Measurements from ENCODE around the gene RPUSD2. TPM values are rescaled to one million over a fixed set of nuclear protein-coding genes. Genes with fewer than 3 reads are reported as not detected.

The RPUSD2 gene
- total and polyA plus RNA-seq, 12 donors, result 7.4 to 14.8 (median 10.6) TPM

- no peak for DNase-seq
- WGBS, 2 donors, result 64 to 77% methylated on average over 2 of the region's 2 CpGs
- no peak for ATAC-seq
- Histone ChIP-seq H3K36me3 (peaks cover 0 to 13% (median 0%) of the 10 kb centered on the region in 9 donors), H3K27me3 (no peaks in the 10 kb centered on the region), H3K4me1 (peaks cover 0 to 5% (median 0%) of the 10 kb centered on the region in 9 donors), H3K4me3 (no peak overlapping the region), H3K27ac (no peak overlapping the region), H3K9me3 (no peaks in the 10 kb centered on the region)
- TF ChIP-seq CTCF (IDR thresholded peaks at IDR 0.05), result no peak
- intact Hi-C loops (cut with DNase I), result no loop called here
Observed at GRCh38 chr15:40618023-40618422, 48.9 kb downstream of the RPUSD2 start.

- peaks cover 0 to 5% (median 0%) of the 10 kb centered on the region in 9 donors for H3K4me1 ChIP-seq
- H3K27me3 ChIP-seq, result no peaks in the 10 kb centered on the region
- TF ChIP-seq CTCF (IDR thresholded peaks at IDR 0.05), result no peak
- intact Hi-C loops (cut with DNase I), result no loop called here
- peaks cover 0 to 13% (median 0%) of the 10 kb centered on the region in 9 donors for H3K36me3 ChIP-seq
- no peak overlapping the region for H3K4me3 ChIP-seq
- no peak overlapping the region for H3K27ac ChIP-seq
- no peaks in the 10 kb centered on the region for H3K9me3 ChIP-seq
- ATAC-seq (no peak), DNase-seq (no peak)
Observed at GRCh38 chr15:40618906-40619305, 49.8 kb downstream of the RPUSD2 start.

- H3K4me1 ChIP-seq, result no peaks in the 10 kb centered on the region
- WGBS, 2 donors, result 72 to 74% methylated on average over 2 of the region's 2 CpGs
- H3K27ac ChIP-seq, result no peak overlapping the region
- peaks cover 0 to 13% (median 0%) of the 10 kb centered on the region in 9 donors for H3K36me3 ChIP-seq
- no peak for TF ChIP-seq CTCF (IDR thresholded peaks at IDR 0.05)
- DNase-seq (no peak), ATAC-seq (no peak)
- intact Hi-C loops (cut with DNase I), result no loop called here
- H3K27me3 ChIP-seq, result no peaks in the 10 kb centered on the region
- H3K9me3 ChIP-seq, result no peaks in the 10 kb centered on the region
- no peak overlapping the region for H3K4me3 ChIP-seq
Observed at GRCh38 chr15:40623361-40623760, 54.3 kb downstream of the RPUSD2 start.

Other genes starting within 250 kb of the RPUSD2 start
- 10 to 100 TPM; 32.5 to 63.9 (median 40.9) TPM for gene INAFM2, start 245.6 kb upstream of the RPUSD2 start, total RNA-seq
- gene INAFM2, start 245.6 kb upstream of the RPUSD2 start, polyA plus RNA-seq, result 10 to 100 TPM; 19.8 to 56.1 TPM
- 100 to 1,000 TPM; 113 to 190 (median 151) TPM for gene CCDC9B, start 228.4 kb upstream of the RPUSD2 start, total RNA-seq
- gene CCDC9B, start 228.4 kb upstream of the RPUSD2 start, polyA plus RNA-seq, result 10 to 100 TPM; 13.0 to 97.4 TPM
- gene PHGR1, start 218.3 kb upstream of the RPUSD2 start, total RNA-seq, result not detected
- not detected for gene PHGR1, start 218.3 kb upstream of the RPUSD2 start, polyA plus RNA-seq
- 1 to 10 TPM in 2 of 10 donors, under 1 TPM in 8; 0.08 to 1.3 (median 0.71) TPM for gene DISP2, start 211.1 kb upstream of the RPUSD2 start, total RNA-seq
- 1 to 10 TPM in 1 of 2 donors, under 1 TPM in 1; 0.16 to 2.7 TPM for gene DISP2, start 211.1 kb upstream of the RPUSD2 start, polyA plus RNA-seq
- gene KNSTRN, start 186.6 kb upstream of the RPUSD2 start, total RNA-seq, result 10 to 100 TPM in 3 of 10 donors, 1 to 10 TPM in 7; 5.3 to 16.0 (median 8.3) TPM
- gene KNSTRN, start 186.6 kb upstream of the RPUSD2 start, polyA plus RNA-seq, result 10 to 100 TPM in 1 of 2 donors, 1 to 10 TPM in 1; 8.2 to 13.1 TPM
- gene IVD, start 163.5 kb upstream of the RPUSD2 start, total RNA-seq, result 100 to 1,000 TPM in 7 of 10 donors, 10 to 100 TPM in 3; 71.1 to 143 (median 109) TPM
- 10 to 100 TPM; 42.2 to 44.4 TPM for gene IVD, start 163.5 kb upstream of the RPUSD2 start, polyA plus RNA-seq
- 10 to 100 TPM; 12.1 to 17.8 (median 16.0) TPM for gene BAHD1, start 128.3 kb upstream of the RPUSD2 start, total RNA-seq
- 1 to 10 TPM; 8.9 to 9.7 TPM for gene BAHD1, start 128.3 kb upstream of the RPUSD2 start, polyA plus RNA-seq
- 10 to 100 TPM in 2 of 10 donors, 1 to 10 TPM in 8; 5.7 to 11.5 (median 9.0) TPM for gene CHST14, start 98.3 kb upstream of the RPUSD2 start, total RNA-seq
- 1 to 10 TPM; 5.3 to 8.8 TPM for gene CHST14, start 98.3 kb upstream of the RPUSD2 start, polyA plus RNA-seq
- gene CCDC32, start 4.3 kb upstream of the RPUSD2 start, total RNA-seq, result 10 to 100 TPM; 16.0 to 30.1 (median 21.6) TPM
- gene CCDC32, start 4.3 kb upstream of the RPUSD2 start, polyA plus RNA-seq, result 10 to 100 TPM; 25.0 to 37.5 TPM
- gene KNL1, start 24.9 kb downstream of the RPUSD2 start, total RNA-seq, result 1 to 10 TPM in 4 of 10 donors, under 1 TPM in 6; 0.21 to 2.6 (median 0.73) TPM
- gene KNL1, start 24.9 kb downstream of the RPUSD2 start, polyA plus RNA-seq, result under 1 TPM; 0.10 to 0.22 TPM
- gene RAD51, start 125.9 kb downstream of the RPUSD2 start, total RNA-seq, result 1 to 10 TPM in 2 of 10 donors, under 1 TPM in 8; 0.30 to 3.6 (median 0.76) TPM
- under 1 TPM in 1 of 2 donors, not detected in 1; 0.43 TPM for gene RAD51, start 125.9 kb downstream of the RPUSD2 start, polyA plus RNA-seq
- 10 to 100 TPM; 12.2 to 20.9 (median 17.6) TPM for gene RMDN3, start 186.0 kb downstream of the RPUSD2 start, total RNA-seq
- gene RMDN3, start 186.0 kb downstream of the RPUSD2 start, polyA plus RNA-seq, result 10 to 100 TPM; 16.2 to 21.7 TPM
- gene GCHFR, start 194.8 kb downstream of the RPUSD2 start, total RNA-seq, result 1 to 10 TPM; 2.2 to 9.1 (median 3.7) TPM
- gene GCHFR, start 194.8 kb downstream of the RPUSD2 start, polyA plus RNA-seq, result 10 to 100 TPM in 1 of 2 donors, 1 to 10 TPM in 1; 5.8 to 10.8 TPM
- under 1 TPM in 3 of 10 donors, not detected in 7; 0.10 to 0.32 (median 0.31) TPM for gene C15orf62, start 200.7 kb downstream of the RPUSD2 start, total RNA-seq
- gene C15orf62, start 200.7 kb downstream of the RPUSD2 start, polyA plus RNA-seq, result under 1 TPM; 0.12 to 0.15 TPM
- gene ZFYVE19, start 237.8 kb downstream of the RPUSD2 start, total RNA-seq, result 10 to 100 TPM; 14.2 to 29.2 (median 18.2) TPM
- gene ZFYVE19, start 237.8 kb downstream of the RPUSD2 start, polyA plus RNA-seq, result 10 to 100 TPM; 11.9 to 18.1 TPM
- 10 to 100 TPM in 9 of 10 donors, 1 to 10 TPM in 1; 9.9 to 17.7 (median 14.7) TPM for gene DNAJC17, start 238.2 kb downstream of the RPUSD2 start, total RNA-seq
- 10 to 100 TPM; 34.5 to 62.1 TPM for gene DNAJC17, start 238.2 kb downstream of the RPUSD2 start, polyA plus RNA-seq

Data from heart right ventricle (tissue), 16 donors.